Measurements from ENCODE around the gene TBCD.
"Not testable (repeated sequence)": the region's sequence is repeated elsewhere in the genome, so short reads cannot be mapped to it uniquely, and the experiment has no call there.

Gene TBCD

DNA sequence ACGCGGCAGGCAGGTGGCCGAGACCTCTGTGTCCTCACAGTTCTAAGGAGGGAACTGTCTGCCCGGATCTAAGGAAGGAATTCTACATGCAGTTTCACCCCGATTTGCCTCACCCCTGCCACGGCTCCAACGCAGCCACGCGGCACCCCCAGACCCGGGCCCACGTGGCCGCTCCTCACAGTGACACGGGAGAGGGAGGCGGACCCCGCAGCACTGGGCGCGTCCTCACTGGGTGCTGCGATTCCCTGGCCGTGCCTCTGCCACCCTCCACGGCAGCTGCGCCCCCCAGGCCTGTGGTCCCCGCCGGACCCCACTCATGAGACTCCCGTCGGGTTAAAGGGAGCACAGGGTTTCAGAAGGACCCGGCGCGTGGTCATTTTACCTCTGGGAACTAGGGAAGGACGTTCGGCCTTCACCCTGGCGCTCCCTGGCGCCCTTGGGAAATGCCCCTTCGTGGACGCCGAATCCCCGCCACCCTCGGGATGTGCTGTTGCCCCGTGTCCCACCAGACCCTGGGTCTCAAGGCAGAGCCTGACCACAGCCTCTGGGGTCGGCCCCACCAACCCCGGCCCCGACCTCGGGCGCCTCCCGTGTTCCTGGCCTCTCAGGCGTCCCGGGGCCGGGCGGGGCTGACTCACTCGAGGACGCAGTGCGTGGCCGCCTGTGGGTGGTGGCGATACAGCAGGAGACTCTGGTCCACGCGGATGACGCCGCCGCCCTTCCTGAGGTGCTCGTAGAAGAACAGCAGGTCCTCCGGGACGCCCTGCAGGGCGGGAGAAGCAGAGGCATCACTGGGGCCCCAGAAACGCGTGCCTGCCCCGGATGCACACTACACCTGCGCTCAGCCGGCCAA, 208.8 kb downstream of the TBCD start:
- no peak for ATAC-seq
- Mint-ChIP-seq H3K27ac (no peak overlapping the region), H3K4me3 (no peak overlapping the region)

DNA sequence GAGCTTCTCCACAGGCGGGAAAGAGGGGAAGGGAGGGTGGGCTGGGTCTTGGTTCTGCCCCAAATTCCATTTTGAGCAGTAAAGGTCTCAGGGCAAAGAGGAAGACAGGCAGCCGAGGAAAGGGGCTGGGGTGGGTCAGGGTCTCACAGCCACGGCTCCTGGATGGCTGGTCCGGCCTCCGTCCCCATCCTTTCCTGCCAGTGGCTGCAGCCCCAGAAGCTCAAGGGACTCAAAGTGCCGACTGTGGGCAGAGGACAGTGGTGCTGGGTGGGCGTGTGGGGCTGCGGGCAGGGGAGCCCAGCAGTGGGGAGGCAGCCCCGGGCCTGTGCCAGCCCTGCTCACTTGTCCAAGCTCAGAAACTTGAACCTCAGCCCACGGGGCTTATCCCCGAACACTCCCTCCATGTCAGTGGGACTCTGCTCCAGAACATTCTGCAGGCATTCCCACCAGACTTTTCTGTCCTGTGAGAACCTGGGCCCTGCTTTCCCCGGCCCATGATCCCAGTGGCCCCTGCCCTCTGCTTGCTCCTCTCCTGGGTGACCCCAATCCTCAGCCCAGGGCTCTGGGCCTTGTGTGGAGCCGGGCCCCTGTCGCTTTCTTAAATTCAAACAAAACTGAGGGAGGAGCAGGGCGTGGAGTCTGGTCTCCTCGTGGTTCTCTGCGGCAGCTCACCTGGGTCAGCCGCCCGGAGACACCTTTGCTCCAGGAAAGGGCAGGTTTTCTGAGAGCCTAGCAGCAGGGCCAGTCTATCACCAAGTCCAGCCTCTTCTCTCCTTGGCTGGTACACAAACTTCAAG, 209.7 kb downstream of the TBCD start:
- no peak for ATAC-seq
- H3K27ac Mint-ChIP-seq = no peak overlapping the region
- no peaks in the 10 kb centered on the region for H3K9me3 Mint-ChIP-seq
- DNase-seq (ENCODE audit: low spot score in 2 of 2) = no peak
- peaks cover 5% of the 10 kb centered on the region for H3K36me3 Mint-ChIP-seq
- peaks cover 6% of the 10 kb centered on the region for H3K4me1 Mint-ChIP-seq
- H3K4me3 Mint-ChIP-seq = no peak overlapping the region

More for the DNA sequence above, 208.8 kb downstream of the TBCD start:
- H3K4me1 Mint-ChIP-seq = peaks cover 6% of the 10 kb centered on the region
- peaks cover 7% of the 10 kb centered on the region for H3K36me3 Mint-ChIP-seq
- H3K9me3 Mint-ChIP-seq = no peaks in the 10 kb centered on the region
- DNase-seq (ENCODE audit: low spot score in 2 of 2) = no peak

DNA sequence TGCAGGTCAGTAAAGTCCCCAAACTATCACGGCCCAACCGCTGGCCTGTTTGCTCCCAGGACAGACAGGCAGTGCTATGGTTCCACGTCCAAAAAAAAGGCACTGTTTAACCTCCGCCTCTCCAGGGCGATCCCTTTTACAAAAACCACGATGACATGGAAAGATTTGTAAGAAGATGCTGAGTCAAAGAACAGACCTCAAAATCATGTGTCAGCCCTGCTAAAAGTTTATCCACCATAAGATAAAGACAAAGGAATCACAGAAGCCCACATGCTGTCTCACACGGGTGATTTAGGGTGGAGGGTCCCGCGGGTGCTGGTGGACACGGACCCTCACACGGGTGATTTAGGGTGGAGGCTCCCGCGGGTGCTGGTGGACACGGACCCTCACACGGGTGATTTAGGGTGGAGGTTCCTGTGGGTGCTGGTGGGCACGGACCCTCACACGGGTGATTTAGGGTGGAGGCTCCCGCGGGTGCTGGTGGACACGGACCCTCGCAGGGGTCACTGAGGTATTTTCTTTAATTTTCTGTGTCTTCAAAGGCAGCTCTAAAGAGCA, 210.4 kb downstream of the TBCD start:
- ATAC-seq (no peak), DNase-seq (ENCODE audit: low spot score in 2 of 2) (no peak)
- Mint-ChIP-seq H3K4me1 (peaks cover 6% of the 10 kb centered on the region), H3K36me3 (peaks cover 5% of the 10 kb centered on the region), H3K4me3 (no peak overlapping the region), H3K9me3 (no peaks in the 10 kb centered on the region), H3K27ac (no peak overlapping the region)

- Mint-ChIP-seq H3K36me3 (peaks cover 5% of the 10 kb centered on the region), H3K27ac (no peak overlapping the region), H3K4me1 (peaks cover 6% of the 10 kb centered on the region), H3K4me3 (no peak overlapping the region), H3K9me3 (no peaks in the 10 kb centered on the region)
- no peak for DNase-seq (ENCODE audit: low spot score in 2 of 2)
- ATAC-seq = peak; percentile 59
These were observed 211.5 kb downstream of the TBCD start for GRCh38 chr17:82963104-82963950.

- not testable (repeated sequence) for H3K36me3 Mint-ChIP-seq; H3K27ac Mint-ChIP-seq; ATAC-seq; H3K9me3 Mint-ChIP-seq; DNase-seq (ENCODE audit: low spot score in 2 of 2); H3K4me3 Mint-ChIP-seq; H3K4me1 Mint-ChIP-seq
These were observed 212.6 kb downstream of the TBCD start for GRCh38 chr17:82964451-82964850.

DNA sequence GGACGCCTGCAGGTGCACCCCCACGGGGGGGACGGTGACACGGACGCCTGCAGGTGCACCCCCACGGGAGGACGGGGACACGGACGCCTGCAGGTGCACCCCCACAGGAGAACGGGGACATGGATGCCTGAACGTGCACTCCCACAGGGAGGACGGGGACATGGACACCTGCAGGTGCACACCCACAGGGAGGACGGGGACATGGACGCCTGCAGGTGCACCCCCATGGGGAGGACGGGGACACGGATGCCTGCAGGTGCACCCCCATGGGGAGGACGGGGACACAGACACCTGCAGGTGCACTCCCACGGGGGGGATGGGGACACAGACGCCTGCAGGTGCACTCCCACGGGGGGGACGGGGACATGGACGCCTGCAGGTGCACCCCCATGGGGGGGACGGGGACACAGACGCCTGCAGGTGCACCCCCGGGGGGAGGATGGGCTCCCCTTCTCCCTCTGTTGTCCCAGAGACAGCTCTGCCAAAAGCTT, 213.0 kb downstream of the TBCD start:
- Mint-ChIP-seq H3K4me1 (peaks cover 6% of the 10 kb centered on the region), H3K27ac (no peak overlapping the region), H3K36me3 (peaks cover 5% of the 10 kb centered on the region), H3K4me3 (no peak overlapping the region), H3K9me3 (no peaks in the 10 kb centered on the region)
- DNase-seq (ENCODE audit: low spot score in 2 of 2) (no peak), ATAC-seq (no peak)

GRCh38 chr17:82965371-82965770, 213.5 kb downstream of the TBCD start:
- H3K9me3 Mint-ChIP-seq = no peaks in the 10 kb centered on the region
- DNase-seq (ENCODE audit: low spot score in 2 of 2) (no peak), ATAC-seq (no peak)
- no peak overlapping the region for H3K27ac Mint-ChIP-seq
- H3K4me3 Mint-ChIP-seq = no peak overlapping the region
- H3K4me1 Mint-ChIP-seq = peaks cover 6% of the 10 kb centered on the region
- peaks cover 5% of the 10 kb centered on the region for H3K36me3 Mint-ChIP-seq

DNA sequence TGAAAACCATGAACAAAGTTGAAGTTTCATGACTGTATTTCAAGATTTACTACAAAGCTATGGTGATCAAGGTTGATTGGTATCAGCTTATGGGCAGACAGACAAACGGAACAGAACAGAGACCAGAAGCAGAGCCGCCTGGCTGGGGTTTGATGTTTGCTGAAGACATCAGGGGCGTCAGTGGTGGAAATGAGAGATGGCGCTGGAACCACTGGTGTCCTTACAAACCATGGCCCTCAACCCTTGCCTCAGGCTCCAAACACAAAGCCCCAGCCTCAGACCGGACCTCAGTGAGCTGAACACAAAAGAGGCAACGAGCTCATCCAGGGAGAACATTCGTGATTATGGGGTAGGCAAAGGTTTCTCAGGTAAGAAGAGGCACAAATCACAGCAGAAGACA, 214.6 kb downstream of the TBCD start:
- Mint-ChIP-seq H3K36me3 (peaks cover 5% of the 10 kb centered on the region), H3K9me3 (no peaks in the 10 kb centered on the region), H3K4me3 (no peak overlapping the region), H3K4me1 (peaks cover 6% of the 10 kb centered on the region), H3K27ac (peak overlapping the region; percentile 57)
- DNase-seq (ENCODE audit: low spot score in 2 of 2) (no peak), ATAC-seq (no peak)

DNA sequence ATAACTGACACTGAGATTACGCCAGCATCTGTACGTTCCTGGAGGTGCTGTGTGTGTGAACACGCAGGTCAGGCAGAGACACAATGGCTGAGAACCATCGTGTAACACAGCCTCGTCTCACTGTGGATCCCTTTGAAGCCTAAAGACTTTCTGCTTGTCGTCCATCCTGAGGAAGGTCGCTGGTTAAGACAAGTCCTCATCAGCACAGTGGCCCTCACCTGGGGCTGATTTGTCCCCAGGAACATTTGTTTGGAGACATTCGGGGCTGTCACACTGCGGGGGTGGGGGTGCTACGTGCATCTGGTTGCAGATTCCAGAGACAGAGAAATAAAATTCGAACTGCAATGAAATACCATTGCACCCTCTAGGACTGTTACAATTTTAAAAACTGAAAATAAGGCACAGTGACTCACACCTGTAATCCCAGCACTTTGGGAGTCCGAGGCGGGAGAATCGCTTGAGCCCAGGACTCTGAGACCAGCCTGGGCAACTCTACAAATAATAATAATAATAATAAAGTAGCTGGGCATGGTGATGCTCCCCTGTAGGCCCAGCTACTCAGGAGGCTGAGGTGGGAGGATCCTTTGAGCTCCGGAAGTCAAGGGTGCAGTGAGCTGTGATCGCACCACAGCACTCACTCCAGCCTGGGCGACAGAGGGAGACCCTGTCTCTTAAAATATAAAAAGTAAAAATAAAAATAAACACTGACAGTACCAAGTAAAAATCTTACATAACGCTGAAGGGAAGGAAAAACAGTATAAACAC, 215.6 kb downstream of the TBCD start:
- DNase-seq (ENCODE audit: low spot score in 2 of 2) (no peak), ATAC-seq (no peak)
- peaks cover 6% of the 10 kb centered on the region for H3K4me1 Mint-ChIP-seq
- no peaks in the 10 kb centered on the region for H3K9me3 Mint-ChIP-seq
- no peak overlapping the region for H3K27ac Mint-ChIP-seq
- H3K4me3 Mint-ChIP-seq = no peak overlapping the region
- peaks cover 5% of the 10 kb centered on the region for H3K36me3 Mint-ChIP-seq

GRCh38 chr17:82968033-82968841, 216.4 kb downstream of the TBCD start:
- H3K4me1 Mint-ChIP-seq; H3K36me3 Mint-ChIP-seq; H3K27ac Mint-ChIP-seq; DNase-seq (ENCODE audit: low spot score in 2 of 2); H3K9me3 Mint-ChIP-seq; ATAC-seq; H3K4me3 Mint-ChIP-seq: not testable (repeated sequence)

DNA sequence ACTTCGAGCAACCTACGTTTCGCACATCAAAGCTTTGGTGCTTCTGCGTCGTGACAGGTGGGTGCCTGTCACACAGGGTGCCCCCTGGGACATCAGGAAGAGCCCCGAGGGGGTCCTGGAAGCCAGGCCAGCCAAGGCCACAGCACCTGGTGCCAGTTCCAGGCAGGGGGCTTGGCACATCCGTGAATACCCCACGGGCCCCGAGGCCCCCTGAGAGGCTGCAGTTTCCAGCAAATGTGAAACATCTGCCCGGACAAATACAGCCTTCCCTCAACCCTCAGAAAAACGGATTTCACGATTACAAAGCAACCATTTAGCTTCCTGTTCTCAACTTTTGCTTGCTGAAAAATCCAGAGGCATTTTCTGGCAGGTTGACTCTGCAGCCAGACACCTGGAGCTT, 218.2 kb downstream of the TBCD start:
- DNase-seq (ENCODE audit: low spot score in 2 of 2) (peak in 1 of 2 donors; percentile 46), ATAC-seq (no peak)
- peaks cover 5% of the 10 kb centered on the region for H3K4me1 Mint-ChIP-seq
- H3K36me3 Mint-ChIP-seq = no peaks in the 10 kb centered on the region
- H3K27ac Mint-ChIP-seq = no peak overlapping the region
- no peak overlapping the region for H3K4me3 Mint-ChIP-seq
- H3K9me3 Mint-ChIP-seq = no peaks in the 10 kb centered on the region

GRCh38 chr17:82970818-82971590, 219.1 kb downstream of the TBCD start:
- no peaks in the 10 kb centered on the region for H3K36me3 Mint-ChIP-seq
- peaks cover 5% of the 10 kb centered on the region for H3K4me1 Mint-ChIP-seq
- H3K9me3 Mint-ChIP-seq = no peaks in the 10 kb centered on the region
- H3K27ac Mint-ChIP-seq = no peak overlapping the region
- DNase-seq (ENCODE audit: low spot score in 2 of 2) = peak in 1 of 2 donors; percentile 45
- ATAC-seq = no peak
- no peak overlapping the region for H3K4me3 Mint-ChIP-seq

- H3K9me3 Mint-ChIP-seq = no peaks in the 10 kb centered on the region
- no peak overlapping the region for H3K27ac Mint-ChIP-seq
- peak in 1 of 2 donors; percentile 33 for DNase-seq (ENCODE audit: low spot score in 2 of 2)
These were observed 221.0 kb downstream of the TBCD start for GRCh38 chr17:82972836-82973372.

More at GRCh38 chr17:82972836-82973372, 221.0 kb downstream of the TBCD start:
- Mint-ChIP-seq H3K4me1 (peaks cover 5% of the 10 kb centered on the region), H3K4me3 (no peak overlapping the region), H3K36me3 (no peaks in the 10 kb centered on the region)
- ATAC-seq = peak; percentile 42
